ENCODE results near the gene FBXL7. TPM values are rescaled to one million over a fixed set of nuclear protein-coding genes. Genes with fewer than 3 reads are reported as not detected.

Gene FBXL7
- total RNA-seq, 4 donors from 2014 or later, result 1.9 to 5.9 (median 3.0) TPM

DNA sequence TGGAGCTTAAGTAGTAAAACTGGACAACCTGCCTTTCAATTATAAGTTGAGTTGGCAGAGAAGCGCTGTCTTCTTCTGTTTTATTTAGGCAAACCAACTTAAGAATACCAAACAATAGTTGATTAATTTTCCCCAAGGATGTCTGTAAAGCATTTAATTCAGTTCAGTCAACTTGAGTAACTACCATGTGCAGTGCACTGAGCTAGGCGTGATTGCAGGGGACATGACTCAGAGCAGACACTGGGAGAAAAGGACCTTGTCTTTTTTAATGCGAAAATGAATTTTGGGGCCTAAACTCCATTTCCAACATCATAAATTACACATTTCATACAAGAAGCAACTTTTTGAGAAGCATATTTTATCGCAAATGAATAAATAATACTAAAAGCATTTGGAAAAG, 66.3 kb downstream of the FBXL7 start:
- DNase-seq (ENCODE audit: low spot score in 2 of 2), result no peak
- Histone ChIP-seq H3K36me3 (no peaks in the 10 kb centered on the region), H3K4me3 (no peak overlapping the region), H3K4me1 (no peaks in the 10 kb centered on the region), H3K27me3 (no peaks in the 10 kb centered on the region), H3K27ac (no peak overlapping the region), H3K9me3 (peaks cover 5% of the 10 kb centered on the region)
- WGBS, result 76% methylated on average over 4 of the region's 4 CpGs
- TF ChIP-seq, protein P1, sequence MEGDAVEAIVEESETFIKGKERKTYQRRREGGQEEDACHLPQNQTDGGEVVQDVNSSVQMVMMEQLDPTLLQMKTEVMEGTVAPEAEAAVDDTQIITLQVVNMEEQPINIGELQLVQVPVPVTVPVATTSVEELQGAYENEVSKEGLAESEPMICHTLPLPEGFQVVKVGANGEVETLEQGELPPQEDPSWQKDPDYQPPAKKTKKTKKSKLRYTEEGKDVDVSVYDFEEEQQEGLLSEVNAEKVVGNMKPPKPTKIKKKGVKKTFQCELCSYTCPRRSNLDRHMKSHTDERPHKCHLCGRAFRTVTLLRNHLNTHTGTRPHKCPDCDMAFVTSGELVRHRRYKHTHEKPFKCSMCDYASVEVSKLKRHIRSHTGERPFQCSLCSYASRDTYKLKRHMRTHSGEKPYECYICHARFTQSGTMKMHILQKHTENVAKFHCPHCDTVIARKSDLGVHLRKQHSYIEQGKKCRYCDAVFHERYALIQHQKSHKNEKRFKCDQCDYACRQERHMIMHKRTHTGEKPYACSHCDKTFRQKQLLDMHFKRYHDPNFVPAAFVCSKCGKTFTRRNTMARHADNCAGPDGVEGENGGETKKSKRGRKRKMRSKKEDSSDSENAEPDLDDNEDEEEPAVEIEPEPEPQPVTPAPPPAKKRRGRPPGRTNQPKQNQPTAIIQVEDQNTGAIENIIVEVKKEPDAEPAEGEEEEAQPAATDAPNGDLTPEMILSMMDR (IDR thresholded peaks at IDR 0.05), result no peak
- TF ChIP-seq EP300 (IDR thresholded peaks at IDR 0.05) (no peak), POLR2A (IDR thresholded peaks at IDR 0.05) (no peak), POLR2AphosphoS5 (IDR thresholded peaks at IDR 0.05) (no peak)

GRCh38 chr5:15566789-15567188, 66.8 kb downstream of the FBXL7 start:
- DNase-seq (ENCODE audit: low spot score in 2 of 2), result no peak
- Histone ChIP-seq H3K27ac (no peak overlapping the region), H3K4me1 (no peaks in the 10 kb centered on the region), H3K9me3 (peaks cover under 1% of the 10 kb centered on the region), H3K27me3 (no peaks in the 10 kb centered on the region), H3K36me3 (no peaks in the 10 kb centered on the region), H3K4me3 (no peak overlapping the region)
- TF ChIP-seq, protein P1 (IDR thresholded peaks at IDR 0.05), result no peak
- TF ChIP-seq POLR2AphosphoS5 (IDR thresholded peaks at IDR 0.05), result no peak
- no peak for TF ChIP-seq EP300 (IDR thresholded peaks at IDR 0.05)
- no peak for TF ChIP-seq POLR2A (IDR thresholded peaks at IDR 0.05)

GRCh38 chr5:15570491-15570890, 70.5 kb downstream of the FBXL7 start:
- no peak overlapping the region for H3K27ac ChIP-seq
- H3K9me3 ChIP-seq, result no peaks in the 10 kb centered on the region
- no peaks in the 10 kb centered on the region for H3K4me1 ChIP-seq
- no peaks in the 10 kb centered on the region for H3K27me3 ChIP-seq
- DNase-seq (ENCODE audit: low spot score in 2 of 2), result no peak
- no peak overlapping the region for H3K4me3 ChIP-seq
- no peaks in the 10 kb centered on the region for H3K36me3 ChIP-seq
- 94% methylated on average over 5 of the region's 5 CpGs for WGBS
- no peak for TF ChIP-seq POLR2A (IDR thresholded peaks at IDR 0.05)

GRCh38 chr5:15571081-15571480, 71.1 kb downstream of the FBXL7 start:
- WGBS, result 81% methylated on average over 1 of the region's 1 CpG
- Histone ChIP-seq H3K27me3 (no peaks in the 10 kb centered on the region), H3K27ac (no peak overlapping the region), H3K4me3 (no peak overlapping the region), H3K9me3 (no peaks in the 10 kb centered on the region), H3K36me3 (no peaks in the 10 kb centered on the region), H3K4me1 (no peaks in the 10 kb centered on the region)
- TF ChIP-seq, protein P1 (IDR thresholded peaks at IDR 0.05), result no peak
- no peak for TF ChIP-seq POLR2A (IDR thresholded peaks at IDR 0.05)
- TF ChIP-seq POLR2AphosphoS5 (IDR thresholded peaks at IDR 0.05), result no peak
- TF ChIP-seq EP300 (IDR thresholded peaks at IDR 0.05), result no peak
- DNase-seq (ENCODE audit: low spot score in 2 of 2), result no peak

GRCh38 chr5:15571618-15572017, 71.6 kb downstream of the FBXL7 start:
- H3K9me3 ChIP-seq, result no peaks in the 10 kb centered on the region
- DNase-seq (ENCODE audit: low spot score in 2 of 2), result no peak
- H3K4me3 ChIP-seq, result no peak overlapping the region
- 63% methylated on average over 7 of the region's 7 CpGs for WGBS
- TF ChIP-seq POLR2A (IDR thresholded peaks at IDR 0.05) (no peak), EP300 (IDR thresholded peaks at IDR 0.05) (no peak), POLR2AphosphoS5 (IDR thresholded peaks at IDR 0.05) (no peak)
- TF ChIP-seq, protein P1 (IDR thresholded peaks at IDR 0.05), result no peak
- no peaks in the 10 kb centered on the region for H3K4me1 ChIP-seq
- H3K27ac ChIP-seq, result no peak overlapping the region
- H3K27me3 ChIP-seq, result no peaks in the 10 kb centered on the region
- H3K36me3 ChIP-seq, result no peaks in the 10 kb centered on the region

- Histone ChIP-seq H3K27me3 (no peaks in the 10 kb centered on the region), H3K4me3 (no peak overlapping the region), H3K36me3 (no peaks in the 10 kb centered on the region), H3K4me1 (no peaks in the 10 kb centered on the region), H3K9me3 (no peaks in the 10 kb centered on the region), H3K27ac (no peak overlapping the region)
- 71% methylated on average over 4 of the region's 4 CpGs for WGBS
- DNase-seq (ENCODE audit: low spot score in 2 of 2), result no peak
- TF ChIP-seq, protein P1 (IDR thresholded peaks at IDR 0.05), result no peak
- TF ChIP-seq EP300 (IDR thresholded peaks at IDR 0.05) (no peak), POLR2AphosphoS5 (IDR thresholded peaks at IDR 0.05) (no peak), POLR2A (IDR thresholded peaks at IDR 0.05) (no peak)
Measured at GRCh38 chr5:15573590-15573989, 73.6 kb downstream of the FBXL7 start.

All from suprapubic skin (tissue), 4 donors.